Measurements from ENCODE around the gene SLC12A7. TPM values are rescaled to one million over a fixed set of nuclear protein-coding genes. Genes with fewer than 3 reads are reported as not detected.

Gene SLC12A7
- total and polyA plus RNA-seq, 3 donors from 2014 or later: 73.2 to 212 (median 168) TPM

DNA sequence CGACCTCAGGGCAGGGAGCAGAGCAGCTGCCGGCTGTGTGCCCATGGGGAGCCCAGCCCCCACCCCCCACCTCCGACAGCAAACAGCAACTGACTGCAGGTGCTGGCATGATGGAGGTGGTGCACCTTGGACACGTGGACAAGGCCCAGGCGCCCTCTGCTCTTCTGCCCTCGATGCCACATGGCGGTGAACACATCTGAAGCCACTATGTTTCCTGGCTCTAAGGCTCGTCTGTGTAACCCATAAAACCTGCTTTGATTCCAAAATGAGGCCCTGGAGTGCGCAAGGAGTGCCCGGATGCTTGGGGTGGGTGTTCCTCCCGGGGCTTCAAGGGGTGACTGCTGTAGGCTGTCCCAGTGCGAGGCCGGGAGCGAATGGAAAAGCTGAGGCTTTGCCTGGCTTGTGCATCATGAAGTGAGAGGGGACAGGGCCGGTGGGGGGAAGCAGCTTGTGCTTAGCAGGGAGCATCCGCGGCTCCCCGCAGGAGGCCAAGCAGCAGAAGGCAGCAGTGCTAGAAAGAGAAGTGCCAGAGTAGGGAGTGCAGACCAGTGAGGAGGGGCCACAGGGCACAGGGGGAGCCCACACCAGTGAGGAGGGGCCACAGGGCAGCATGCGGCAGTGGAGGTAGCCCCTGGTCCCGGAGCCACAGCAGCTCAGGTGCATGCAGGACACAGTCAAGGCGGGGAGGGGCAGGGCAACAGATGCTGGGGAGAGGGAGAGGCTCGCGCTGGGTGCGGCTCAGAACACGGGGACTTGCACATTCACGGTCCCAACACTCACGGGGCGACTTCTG is 73.2 kb downstream of the SLC12A7 start:
- no peak for DNase-seq
- no peaks in the 10 kb centered on the region for H3K27me3 ChIP-seq
- no peak for TF ChIP-seq POLR2A (IDR thresholded peaks at IDR 0.05)
- TF ChIP-seq, protein P1, sequence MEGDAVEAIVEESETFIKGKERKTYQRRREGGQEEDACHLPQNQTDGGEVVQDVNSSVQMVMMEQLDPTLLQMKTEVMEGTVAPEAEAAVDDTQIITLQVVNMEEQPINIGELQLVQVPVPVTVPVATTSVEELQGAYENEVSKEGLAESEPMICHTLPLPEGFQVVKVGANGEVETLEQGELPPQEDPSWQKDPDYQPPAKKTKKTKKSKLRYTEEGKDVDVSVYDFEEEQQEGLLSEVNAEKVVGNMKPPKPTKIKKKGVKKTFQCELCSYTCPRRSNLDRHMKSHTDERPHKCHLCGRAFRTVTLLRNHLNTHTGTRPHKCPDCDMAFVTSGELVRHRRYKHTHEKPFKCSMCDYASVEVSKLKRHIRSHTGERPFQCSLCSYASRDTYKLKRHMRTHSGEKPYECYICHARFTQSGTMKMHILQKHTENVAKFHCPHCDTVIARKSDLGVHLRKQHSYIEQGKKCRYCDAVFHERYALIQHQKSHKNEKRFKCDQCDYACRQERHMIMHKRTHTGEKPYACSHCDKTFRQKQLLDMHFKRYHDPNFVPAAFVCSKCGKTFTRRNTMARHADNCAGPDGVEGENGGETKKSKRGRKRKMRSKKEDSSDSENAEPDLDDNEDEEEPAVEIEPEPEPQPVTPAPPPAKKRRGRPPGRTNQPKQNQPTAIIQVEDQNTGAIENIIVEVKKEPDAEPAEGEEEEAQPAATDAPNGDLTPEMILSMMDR (IDR thresholded peaks at IDR 0.05): no peak
- no peaks in the 10 kb centered on the region for H3K4me1 ChIP-seq
- intact Hi-C loops (cut with DNase I; ENCODE audit: low total_unique reads): no loop called here
- no peak overlapping the region for H3K4me3 ChIP-seq
- no peak overlapping the region for H3K27ac ChIP-seq
- no peaks in the 10 kb centered on the region for H3K9me3 ChIP-seq
- no peaks in the 10 kb centered on the region for H3K36me3 ChIP-seq (ENCODE audit: low read depth, missing control alignments)
- 91 to 93% methylated on average over 23 to 27 of the region's 28 CpGs for WGBS, 2 donors

DNA sequence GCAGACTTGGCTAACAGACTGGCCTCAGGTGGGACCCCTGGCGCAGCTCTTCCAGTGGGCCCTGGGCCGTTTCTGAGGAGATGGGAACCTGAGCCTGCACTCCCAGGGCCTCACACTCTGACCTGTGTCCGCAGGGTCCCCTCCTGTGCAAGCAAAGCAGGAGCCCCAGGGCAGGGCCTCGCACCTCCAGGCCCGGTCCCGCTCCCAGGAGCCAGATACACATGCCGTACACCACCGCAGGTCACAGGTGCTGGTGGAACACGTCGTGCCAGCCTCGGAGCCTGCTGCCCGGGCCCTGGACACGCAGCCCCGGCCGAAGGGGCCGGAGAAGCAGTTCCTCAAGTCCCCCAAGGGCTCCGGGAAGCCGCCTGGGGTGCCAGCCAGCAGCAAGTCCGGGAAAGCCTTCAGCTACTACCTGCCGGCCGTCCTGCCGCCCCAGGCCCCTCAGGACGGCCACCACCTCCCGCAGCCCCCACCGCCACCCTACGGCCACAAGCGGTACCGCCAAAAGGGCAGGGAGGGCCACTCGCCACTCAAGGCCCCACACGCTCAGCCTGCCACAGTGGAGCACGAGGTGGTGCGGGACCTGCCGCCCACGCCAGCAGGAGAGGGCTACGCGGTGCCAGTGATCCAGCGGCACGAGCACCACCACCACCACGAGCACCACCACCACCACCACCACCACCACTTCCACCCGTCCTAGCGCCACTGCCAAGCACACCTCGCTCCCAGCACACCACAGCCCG is 74.0 kb downstream of the SLC12A7 start:
- no peak for DNase-seq
- no peaks in the 10 kb centered on the region for H3K27me3 ChIP-seq
- no peak for TF ChIP-seq POLR2A (IDR thresholded peaks at IDR 0.05)
- TF ChIP-seq, protein P1 (IDR thresholded peaks at IDR 0.05): no peak
- no peaks in the 10 kb centered on the region for H3K4me1 ChIP-seq
- no peaks in the 10 kb centered on the region for H3K36me3 ChIP-seq (ENCODE audit: low read depth, missing control alignments)
- no peaks in the 10 kb centered on the region for H3K9me3 ChIP-seq
- intact Hi-C loops (cut with DNase I; ENCODE audit: low total_unique reads): no loop called here
- no peak overlapping the region for H3K4me3 ChIP-seq
- 93 to 96% methylated on average over 11 to 43 of the region's 43 CpGs for WGBS, 2 donors
- no peak overlapping the region for H3K27ac ChIP-seq

DNA sequence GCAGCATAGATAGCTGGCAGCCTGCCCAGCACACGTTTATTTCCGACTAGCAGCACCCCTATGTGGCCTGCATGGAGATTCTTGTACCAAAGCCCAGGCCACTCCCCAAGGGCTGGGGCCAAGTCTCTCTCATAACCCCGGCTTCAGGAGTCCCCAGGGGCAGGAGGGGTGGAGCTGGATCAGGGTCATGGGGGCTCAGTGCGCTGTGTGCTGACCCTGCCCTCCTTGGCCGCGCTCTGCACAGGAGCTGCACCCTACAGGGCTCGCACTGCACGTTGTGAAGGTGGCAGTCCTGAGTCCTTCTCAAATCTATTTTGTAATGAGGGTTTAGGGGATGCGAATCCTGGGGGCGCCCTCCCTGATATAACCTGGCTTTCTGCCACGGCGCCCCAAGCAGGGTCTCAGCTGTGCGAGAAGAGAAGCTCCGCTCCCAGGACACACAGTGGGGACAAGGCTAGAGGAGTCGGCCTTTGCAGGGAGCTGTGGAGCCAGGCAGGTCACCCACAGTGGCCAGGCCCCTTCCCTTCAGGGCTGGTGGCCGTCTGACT is 74.7 kb downstream of the SLC12A7 start:
- Histone ChIP-seq H3K27ac (no peak overlapping the region), H3K9me3 (no peaks in the 10 kb centered on the region), H3K4me1 (no peaks in the 10 kb centered on the region), H3K36me3 (ENCODE audit: low read depth, missing control alignments) (no peaks in the 10 kb centered on the region), H3K27me3 (no peaks in the 10 kb centered on the region), H3K4me3 (no peak overlapping the region)
- DNase-seq: no peak
- intact Hi-C loops (cut with DNase I; ENCODE audit: low total_unique reads): no loop called here
- TF ChIP-seq, protein P1 (IDR thresholded peaks at IDR 0.05): no peak
- TF ChIP-seq POLR2A (IDR thresholded peaks at IDR 0.05): no peak
- 30 to 77% methylated on average over 4 to 16 of the region's 16 CpGs for WGBS, 2 donors

DNA sequence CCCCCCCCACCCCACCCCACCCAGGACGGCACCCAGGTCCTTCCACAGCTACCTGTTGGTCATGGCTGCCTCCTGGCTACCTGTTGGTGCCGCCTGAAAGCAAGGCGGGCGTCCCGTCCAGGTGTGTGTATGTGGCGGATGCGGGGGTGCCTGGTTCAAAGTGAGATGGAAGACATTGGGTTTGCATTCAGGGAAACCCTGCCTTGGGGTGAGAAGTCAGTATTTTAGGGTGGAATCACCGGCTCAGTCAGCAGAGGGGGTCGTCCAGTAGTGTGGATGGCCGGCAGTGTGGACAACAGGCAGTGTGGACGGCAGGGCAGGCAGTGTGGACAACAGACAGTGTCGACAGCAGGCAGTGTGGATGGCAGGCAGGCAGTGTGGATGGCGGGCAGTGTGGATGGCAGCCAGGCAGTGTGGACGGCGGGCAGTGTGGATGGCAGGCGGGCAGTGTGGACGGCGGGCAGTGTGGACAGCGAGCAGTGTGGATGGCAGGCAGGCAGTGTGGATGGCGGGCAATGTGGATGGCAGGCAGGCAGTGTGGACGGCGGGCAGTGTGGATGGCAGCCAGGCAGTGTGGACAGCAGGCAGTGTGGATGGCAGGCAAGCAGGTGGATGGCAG is 75.2 kb downstream of the SLC12A7 start:
- DNase-seq: no peak
- intact Hi-C loops (cut with DNase I; ENCODE audit: low total_unique reads): no loop called here
- Histone ChIP-seq H3K9me3 (no peaks in the 10 kb centered on the region), H3K4me1 (no peaks in the 10 kb centered on the region), H3K27me3 (no peaks in the 10 kb centered on the region), H3K4me3 (no peak overlapping the region), H3K36me3 (ENCODE audit: low read depth, missing control alignments) (no peaks in the 10 kb centered on the region), H3K27ac (no peak overlapping the region)
- no peak for TF ChIP-seq POLR2A (IDR thresholded peaks at IDR 0.05)
- TF ChIP-seq, protein P1 (IDR thresholded peaks at IDR 0.05): no peak
- 89 to 91% methylated on average over 19 to 22 of the region's 22 CpGs for WGBS, 2 donors

Measured in testis (tissue), 3 donors.